CD14-positive monocyte (primary cell): ENCODE results near the gene CD33. TPM values are rescaled to one million over a fixed set of nuclear protein-coding genes. Genes with fewer than 3 reads are reported as not detected.

Experiments used
- DNase-seq, 3 donors: peaks; one replicate each; pipeline ENCODE4 v3.0.0-alpha.2; 2011 to 2022
- H2AFZ ChIP-seq: 2 replicates; pipeline ENCODE4 v1.6.0; 2012; ENCODE audit warnings: mild to moderate bottlenecking, low read depth, low read length, inconsistent platforms; ENCODE audit not compliant: insufficient read depth, poor library complexity, severe bottlenecking
- H3K27ac ChIP-seq, 2 donors: 1 replicate in 1 of 2; 2 replicates in 1 of 2; pipeline ENCODE4 v1.5.1; 2012 to 2013; ENCODE audit warnings: low read length in 2 of 2, control low read depth in 1 of 2, inconsistent platforms in 1 of 2, low read depth in 1 of 2, mild to moderate bottlenecking in 1 of 2
- H3K27me3 ChIP-seq, 2 donors: one replicate each; pipeline versions ENCODE4 v1.6.0 to v1.6.1; 2011 to 2013; ENCODE audit warnings: low read length in 2 of 2; ENCODE audit not compliant: control insufficient read depth in 2 of 2, insufficient read depth in 2 of 2
- H3K36me3 ChIP-seq, 2 donors: replicated peaks in 1 of 2; 1 replicate in 1 of 2; 2 replicates in 1 of 2; pipeline versions ENCODE4 v1.5.1 to v1.6.1; 2012 to 2013; ENCODE audit warnings: low read length in 2 of 2, control low read depth in 1 of 2, inconsistent platforms in 1 of 2, mild to moderate bottlenecking in 1 of 2; ENCODE audit not compliant: insufficient read depth in 2 of 2, control insufficient read depth in 1 of 2
- H3K4me1 ChIP-seq, 2 donors: 1 replicate in 1 of 2; 2 replicates in 1 of 2; pipeline versions ENCODE4 v1.5.1 to v1.6.1; 2012 to 2013; ENCODE audit warnings: low read length in 2 of 2, control low read depth in 1 of 2, inconsistent platforms in 1 of 2, mild to moderate bottlenecking in 1 of 2, moderate library complexity in 1 of 2; ENCODE audit not compliant: insufficient read depth in 2 of 2, control insufficient read depth in 1 of 2
- H3K4me2 ChIP-seq: replicated peaks from 2 replicates; pipeline ENCODE3; 2012; ENCODE audit warnings: low read length, moderate library complexity, mild to moderate bottlenecking; ENCODE audit not compliant: poor library complexity, severe bottlenecking; ENCODE audit errors: extremely low read depth
- H3K4me3 ChIP-seq, 3 experiments: fragments of 200-600 bp in 1 of 3; sonication (generic) in 1 of 3; replicated peaks in 1 of 3; 1 replicate in 2 of 3; 2 replicates in 1 of 3; pipeline ENCODE4 v1.5.1; 2011 to 2013; ENCODE audit warnings: low read length in 3 of 3, mild to moderate bottlenecking in 3 of 3, control low read depth in 2 of 3, low read depth in 2 of 3, inconsistent platforms in 1 of 3, moderate library complexity in 1 of 3
- H3K79me2 ChIP-seq: 2 replicates; pipeline ENCODE4 v1.6.0; 2012; ENCODE audit warnings: mild to moderate bottlenecking, control low read depth, inconsistent platforms, low read length, moderate library complexity; ENCODE audit not compliant: insufficient read depth
- H3K9ac ChIP-seq: 2 replicates; pipeline ENCODE4 v1.6.0; 2017; ENCODE audit warnings: low read length, mild to moderate bottlenecking; ENCODE audit not compliant: insufficient read depth, poor library complexity, severe bottlenecking
- H3K9me3 ChIP-seq, 2 donors: replicated peaks in 1 of 2; 1 replicate in 1 of 2; 2 replicates in 1 of 2; pipeline versions ENCODE4 v1.5.1 to v1.6.1; 2012 to 2013; ENCODE audit warnings: low read length in 2 of 2, control low read depth in 1 of 2; ENCODE audit not compliant: control insufficient read depth in 1 of 2, insufficient read depth in 1 of 2
- H4K20me1 ChIP-seq: 2 replicates; pipeline ENCODE4 v1.6.0; 2012; ENCODE audit warnings: mild to moderate bottlenecking, low read length, control low read depth, moderate library complexity; ENCODE audit not compliant: insufficient read depth
- H3K27ac Mint-ChIP-seq, 7 donors: one replicate each; pipeline ENCODE4 v1.8.0; 2020; ENCODE audit warnings: mild to moderate bottlenecking in 7 of 7, mixed read lengths in 7 of 7, moderate library complexity in 6 of 7, inconsistent platforms in 2 of 7
- H3K27me3 Mint-ChIP-seq, 3 donors: one replicate each; pipeline ENCODE4 v1.8.0; 2021 to 2022; ENCODE audit warnings: low read depth in 3 of 3, mild to moderate bottlenecking in 3 of 3, mixed read lengths in 3 of 3, moderate library complexity in 3 of 3, inconsistent platforms in 1 of 3
- H3K36me3 Mint-ChIP-seq, 2 donors: one replicate each; pipeline ENCODE4 v1.8.0; 2020; ENCODE audit warnings: mixed read lengths in 2 of 2, inconsistent platforms in 1 of 2, mild to moderate bottlenecking in 1 of 2
- H3K4me1 Mint-ChIP-seq: one replicate; pipeline ENCODE4 v1.8.0; 2020; ENCODE audit warnings: mild to moderate bottlenecking, mixed read lengths
- H3K4me3 Mint-ChIP-seq, 2 donors: one replicate each; pipeline ENCODE4 v1.8.0; 2020; ENCODE audit warnings: mild to moderate bottlenecking in 2 of 2, mixed read lengths in 2 of 2, moderate library complexity in 1 of 2
- H3K9me3 Mint-ChIP-seq, 7 donors: one replicate each; pipeline ENCODE4 v1.8.0; 2020 to 2022; ENCODE audit warnings: mixed read lengths in 7 of 7, mild to moderate bottlenecking in 6 of 7, moderate library complexity in 6 of 7, inconsistent platforms in 2 of 7
- CTCF ChIP-seq: fragments of 200-600 bp; IDR thresholded peaks from one replicate; pipeline ENCODE4 v1.8.0; 2022; ENCODE audit warnings: antibody characterized with exemption, mild to moderate bottlenecking
- WGBS: methylation state at CpG from one replicate; pipeline ENCODE4 v1.1.5; 2013; ENCODE audit warnings: missing lambda C conversion rate; ENCODE audit not compliant: insufficient coverage; 5-methylcytosine and 5-hydroxymethylcytosine counted together
- intact Hi-C, 2 donors: fragments of 100-400 bp; cut with micrococcal nuclease; formaldehyde crosslinking; loops; one replicate each; pipeline versions ENCODE4 v1.15.0 to v1.15.1; 2023
- polyA plus RNA-seq, 3 donors: library from polyadenylated mRNA; depleted of rRNA in 1 of 3; unstranded in 2 of 3; stranded (reverse) in 1 of 3; fragments of 300-500 nt in 2 of 3; fragments of >200 nt in 1 of 3; fragmentation: Illumina TruSeq in 2 of 3; gene quantifications; 1 replicate in 2 of 3; 2 replicates in 1 of 3; pipeline ENCODE4 v1.2.3, GENCODE V29; 2012 to 2021

CD33 gene
- polyA plus RNA-seq, 3 donors: 229 to 360 (median 264) TPM

- Histone ChIP-seq H3K4me1 (peaks cover 38 to 41% of the 10 kb centered on the region in 2 donors), H3K27ac (no peak overlapping the region), H2AFZ (no peak overlapping the region), H3K27me3 (peaks cover 0 to 8% of the 10 kb centered on the region in 2 donors), H3K79me2 (no peaks in the 10 kb centered on the region), H3K4me2 (no peak overlapping the region), H3K9ac (no peak overlapping the region), H3K4me3 (no peak overlapping the region), H3K36me3 (no peaks in the 10 kb centered on the region), H4K20me1 (no peaks in the 10 kb centered on the region), H3K9me3 (peaks cover 0 to 5% of the 10 kb centered on the region in 2 donors)
- 98% methylated on average over 5 of the region's 5 CpGs for WGBS
- no peak for DNase-seq
- H3K9me3 Mint-ChIP-seq: peaks cover 0 to 4% (median 0%) of the 10 kb centered on the region in 7 donors
- intact Hi-C loops: no loop called here
- H3K36me3 Mint-ChIP-seq: peaks cover 0 to 5% of the 10 kb centered on the region in 2 donors
- H3K4me3 Mint-ChIP-seq: peak overlapping the region in 1 of 2 donors; percentile 59
- H3K27ac Mint-ChIP-seq: peak overlapping the region in 1 of 7 donors; percentile 71
- peaks cover 7 to 15% (median 14%) of the 10 kb centered on the region in 3 donors for H3K27me3 Mint-ChIP-seq
- H3K4me1 Mint-ChIP-seq: peaks cover 37% of the 10 kb centered on the region
- no peak for TF ChIP-seq CTCF
Measured at GRCh38 chr19:51185868-51186215, 39.0 kb upstream of the CD33 start.

- H3K4me3 ChIP-seq: no peak overlapping the region
- Mint-ChIP-seq H3K27me3 (peaks cover 7 to 15% (median 14%) of the 10 kb centered on the region in 3 donors), H3K9me3 (peaks cover 0 to 4% (median 0%) of the 10 kb centered on the region in 7 donors), H3K4me3 (peak overlapping the region in 1 of 2 donors; percentile 59), H3K36me3 (peaks cover 0 to 5% of the 10 kb centered on the region in 2 donors), H3K4me1 (peaks cover 37% of the 10 kb centered on the region), H3K27ac (peak overlapping the region in 1 of 7 donors; percentile 71)
- DNase-seq: no peak
- H3K27me3 ChIP-seq: peaks cover 0 to 8% of the 10 kb centered on the region in 2 donors
- intact Hi-C loops: no loop called here
- H3K4me1 ChIP-seq: peaks cover 38 to 41% of the 10 kb centered on the region in 2 donors
- H4K20me1 ChIP-seq: no peaks in the 10 kb centered on the region
- WGBS: 85% methylated on average over 8 of the region's 13 CpGs
- H3K9ac ChIP-seq: no peak overlapping the region
- no peaks in the 10 kb centered on the region for H3K36me3 ChIP-seq
- H3K4me2 ChIP-seq: no peak overlapping the region
- no peak overlapping the region for H2AFZ ChIP-seq
- no peak overlapping the region for H3K27ac ChIP-seq
- H3K79me2 ChIP-seq: no peaks in the 10 kb centered on the region
- peaks cover 0 to 5% of the 10 kb centered on the region in 2 donors for H3K9me3 ChIP-seq
- no peak for TF ChIP-seq CTCF
Measured at GRCh38 chr19:51186323-51186722, 38.6 kb upstream of the CD33 start.
